ENCODE results near the gene PCDHGB7. TPM values are rescaled to one million over a fixed set of nuclear protein-coding genes. Genes with fewer than 3 reads are reported as not detected.
"Not testable (repeated sequence)": the region's sequence is repeated elsewhere in the genome, so short reads cannot be mapped to it uniquely, and the experiment has no call there.

The PCDHGB7 gene
- total and polyA plus RNA-seq, 4 donors, result 0.74 to 3.1 (median 1.2) TPM

GRCh38 chr5:141407790-141408505 lies 9.5 kb upstream of the PCDHGB7 start, which contains the start of gene PCDHGB6:
Gene PCDHGB6, plus strand, starts transcription at chr5:141408021. Its CDS starts 182 bp downstream, at chr5:141408203.
- not testable (repeated sequence) for H3K9ac ChIP-seq (ENCODE audit: low read depth in 1 of 2, low read length in 2 of 2); H3K27ac ChIP-seq (ENCODE audit: low read depth in 1 of 2, low read length in 2 of 2); H3K4me1 ChIP-seq (ENCODE audit: control insufficient read depth in 4 of 4, insufficient read depth in 4 of 4, low read length in 3 of 4); H3K27me3 ChIP-seq (ENCODE audit: control insufficient read depth in 4 of 4, insufficient read depth in 4 of 4, low read length in 3 of 4); H3K36me3 ChIP-seq (ENCODE audit: control insufficient read depth in 4 of 4, insufficient read depth in 3 of 4, low read depth in 1 of 4, low read length in 3 of 4)
- peak; percentile 58 for DNase-seq (ENCODE audit: low spot score)
- peaks cover 17 to 57% (median 30%) of the 10 kb centered on the region in 4 donors for H3K9me3 ChIP-seq (ENCODE audit: control insufficient read depth in 4 of 4, low read length in 3 of 4)
- WGBS, result 12% methylated on average over 50 of the region's 51 CpGs
- H3K4me3 ChIP-seq (ENCODE audit: low read depth in 1 of 3, low read length in 3 of 3), result peak within 1 kb of the TSS; percentile 40 to 73 (median 49)
- TF ChIP-seq RAD21 (IDR thresholded peaks at IDR 0.05) (peak; percentile 74 to 80), CTCF (IDR thresholded peaks at IDR 0.05; ENCODE audit: low read depth, low read length, missing input control) (peak; percentile 76)

GRCh38 chr5:141409598-141410306 lies 7.7 kb upstream of the PCDHGB7 start:
- no peaks in the 10 kb centered on the region for H3K36me3 ChIP-seq (ENCODE audit: control insufficient read depth in 4 of 4, insufficient read depth in 3 of 4, low read depth in 1 of 4, low read length in 3 of 4)
- no peak overlapping the region for H3K27ac ChIP-seq (ENCODE audit: low read depth in 1 of 2, low read length in 2 of 2)
- H3K4me1 ChIP-seq (ENCODE audit: control insufficient read depth in 4 of 4, insufficient read depth in 4 of 4, low read length in 3 of 4), result peaks cover 0 to 6% (median 2%) of the 10 kb centered on the region in 4 donors
- peaks cover 19 to 59% (median 29%) of the 10 kb centered on the region in 4 donors for H3K9me3 ChIP-seq (ENCODE audit: control insufficient read depth in 4 of 4, low read length in 3 of 4)
- peaks cover 0 to 2% (median 0%) of the 10 kb centered on the region in 4 donors for H3K27me3 ChIP-seq (ENCODE audit: control insufficient read depth in 4 of 4, insufficient read depth in 4 of 4, low read length in 3 of 4)
- H3K9ac ChIP-seq (ENCODE audit: low read depth in 1 of 2, low read length in 2 of 2), result no peak overlapping the region
- DNase-seq (ENCODE audit: low spot score), result no peak
- TF ChIP-seq CTCF (IDR thresholded peaks at IDR 0.05; ENCODE audit: low read depth, low read length, missing input control) (no peak), REST (IDR thresholded peaks at IDR 0.05) (no peak), FOXA2 (IDR thresholded peaks at IDR 0.05) (no peak), YY1 (IDR thresholded peaks at IDR 0.05) (no peak), MAX (IDR thresholded peaks at IDR 0.05) (no peak), ZBTB33 (IDR thresholded peaks at IDR 0.05) (no peak), SP1 (IDR thresholded peaks at IDR 0.05) (no peak), JUND (IDR thresholded peaks at IDR 0.05) (no peak), NR2F2 (IDR thresholded peaks at IDR 0.05) (no peak), HNF4A (conservative IDR thresholded peaks at IDR 0.05) (no peak), FOXA1 (IDR thresholded peaks at IDR 0.05) (no peak), EGR1 (IDR thresholded peaks at IDR 0.05; ENCODE audit: low read depth in 2 of 2) (no peak), ATF3 (IDR thresholded peaks at IDR 0.05) (no peak)
- WGBS, result 39% methylated on average over 64 of the region's 64 CpGs
- H3K4me3 ChIP-seq (ENCODE audit: low read depth in 1 of 3, low read length in 3 of 3), result peak overlapping the region in 2 of 3 donors; percentile 37 to 73

Data from liver (tissue), 9 donors.